Neural cell (in vitro differentiated cells): Measurements from ENCODE around the gene C16orf74. TPM values are rescaled to one million over a fixed set of nuclear protein-coding genes. Genes with fewer than 3 reads are reported as not detected.

Experiments
- H2AFZ ChIP-seq: fragments of 200-600, 300-800 bp; sonication (generic), shearing (Covaris generic); 2 replicates; pipeline ENCODE4 v1.6.0; 2014; ENCODE audit warnings: low read depth, mild to moderate bottlenecking, antibody characterized with exemption, low read length, moderate library complexity
- H3F3A ChIP-seq: fragments of 200-600 bp; shearing (Covaris generic); 2 replicates; pipeline ENCODE4 v1.6.1; 2016; ENCODE audit warnings: mild to moderate bottlenecking, moderate library complexity, mixed read lengths, antibody characterized with exemption, low read length; ENCODE audit not compliant: insufficient read depth, poor library complexity, severe bottlenecking
- H3K27ac ChIP-seq: fragments of 200-600, 300-800 bp; sonication (generic), shearing (Covaris generic); 2 replicates; pipeline ENCODE4 v1.5.1; 2014; ENCODE audit warnings: mild to moderate bottlenecking, low read length, moderate library complexity
- H3K27me3 ChIP-seq: fragments of 300-800, 200-600 bp; sonication (generic), shearing (Covaris generic); 2 replicates; pipeline ENCODE4 v1.6.0; 2014; ENCODE audit warnings: mild to moderate bottlenecking, low read depth, low read length, moderate library complexity; ENCODE audit not compliant: insufficient read depth
- H3K36me3 ChIP-seq: fragments of 300-800, 200-600 bp; sonication (generic), shearing (Covaris generic); 2 replicates; pipeline ENCODE4 v1.5.1; 2014; ENCODE audit warnings: mild to moderate bottlenecking, antibody characterized with exemption, low read length, moderate library complexity; ENCODE audit not compliant: insufficient read depth
- H3K4me2 ChIP-seq: fragments of 300-800, 200-600 bp; sonication (generic), shearing (Covaris generic); 2 replicates; pipeline ENCODE4 v1.6.0; 2014; ENCODE audit warnings: mild to moderate bottlenecking, low read length
- H3K4me3 ChIP-seq: fragments of 300-800, 200-600 bp; sonication (generic), shearing (Covaris generic); 2 replicates; pipeline ENCODE4 v1.5.1; 2014; ENCODE audit warnings: mild to moderate bottlenecking, low read length, moderate library complexity
- H3K79me2 ChIP-seq: fragments of 200-600 bp; shearing (Covaris generic); replicated peaks from 2 replicates; pipeline ENCODE4 v1.6.0; 2014; ENCODE audit warnings: mild to moderate bottlenecking, low read length, moderate library complexity; ENCODE audit not compliant: insufficient read depth
- H3K9ac ChIP-seq: fragments of 300-800, 200-600 bp; sonication (generic), shearing (Covaris generic); 2 replicates; pipeline ENCODE4 v1.6.1; 2016; ENCODE audit warnings: mild to moderate bottlenecking, low read length, mixed read lengths
- H3K9me2 ChIP-seq: fragments of 200-600 bp; shearing (Covaris generic); 2 replicates; pipeline ENCODE4 v1.6.1; 2016; ENCODE audit warnings: mild to moderate bottlenecking, low read length, mixed read lengths; ENCODE audit not compliant: insufficient read depth
- H3K9me3 ChIP-seq: fragments of 200-600, 300-800 bp; sonication (generic), shearing (Covaris generic); 2 replicates; pipeline ENCODE4 v1.6.1; 2016; ENCODE audit warnings: mild to moderate bottlenecking, mixed run types, low read length, moderate library complexity, mixed read lengths
- H4K20me1 ChIP-seq: fragments of 200-600 bp; shearing (Covaris generic); 2 replicates; pipeline ENCODE4 v1.6.1; 2016; ENCODE audit warnings: mild to moderate bottlenecking, mixed run types; ENCODE audit not compliant: insufficient read depth
- EZH2 ChIP-seq: fragments of 200-600, 300-800 bp; shearing (Covaris generic), sonication (generic); IDR thresholded peaks from 2 replicates; pipeline ENCODE4 v1.6.1; 2014; ENCODE audit warnings: antibody characterized with exemption, low read length, borderline replicate concordance, mild to moderate bottlenecking; ENCODE audit not compliant: insufficient read depth, poor library complexity, severe bottlenecking
- MXI1 ChIP-seq: fragments of 450-650 bp; conservative IDR thresholded peaks from 2 replicates; pipeline ENCODE4 v1.6.1; 2014; ENCODE audit warnings: antibody characterized with exemption, mild to moderate bottlenecking; ENCODE audit not compliant: poor library complexity, severe bottlenecking
- RAD21 ChIP-seq: fragments of 450-650 bp; conservative IDR thresholded peaks from 2 replicates; pipeline ENCODE4 v1.6.1; 2014; ENCODE audit warnings: antibody characterized with exemption, mild to moderate bottlenecking, moderate library complexity
- SMC3 ChIP-seq: fragments of 450-650 bp; conservative IDR thresholded peaks from 2 replicates; pipeline ENCODE4 v1.6.1; 2014; ENCODE audit warnings: antibody characterized with exemption, mild to moderate bottlenecking, moderate library complexity; ENCODE audit not compliant: poor library complexity
- polyA plus RNA-seq: library from polyadenylated mRNA; depleted of rRNA; stranded (reverse); fragments of >200 nt; gene quantifications from 2 replicates; pipeline ENCODE4 v1.2.3, GENCODE V29; 2014
- TF ChIP-seq, protein P1 (sequence below): IDR thresholded peaks from 2 replicates; pipeline ENCODE4 v1.6.1; 2012; ENCODE audit warnings: borderline replicate concordance

The C16orf74 gene
- polyA plus RNA-seq, 1 donor from 2014 or later: not detected

DNA sequence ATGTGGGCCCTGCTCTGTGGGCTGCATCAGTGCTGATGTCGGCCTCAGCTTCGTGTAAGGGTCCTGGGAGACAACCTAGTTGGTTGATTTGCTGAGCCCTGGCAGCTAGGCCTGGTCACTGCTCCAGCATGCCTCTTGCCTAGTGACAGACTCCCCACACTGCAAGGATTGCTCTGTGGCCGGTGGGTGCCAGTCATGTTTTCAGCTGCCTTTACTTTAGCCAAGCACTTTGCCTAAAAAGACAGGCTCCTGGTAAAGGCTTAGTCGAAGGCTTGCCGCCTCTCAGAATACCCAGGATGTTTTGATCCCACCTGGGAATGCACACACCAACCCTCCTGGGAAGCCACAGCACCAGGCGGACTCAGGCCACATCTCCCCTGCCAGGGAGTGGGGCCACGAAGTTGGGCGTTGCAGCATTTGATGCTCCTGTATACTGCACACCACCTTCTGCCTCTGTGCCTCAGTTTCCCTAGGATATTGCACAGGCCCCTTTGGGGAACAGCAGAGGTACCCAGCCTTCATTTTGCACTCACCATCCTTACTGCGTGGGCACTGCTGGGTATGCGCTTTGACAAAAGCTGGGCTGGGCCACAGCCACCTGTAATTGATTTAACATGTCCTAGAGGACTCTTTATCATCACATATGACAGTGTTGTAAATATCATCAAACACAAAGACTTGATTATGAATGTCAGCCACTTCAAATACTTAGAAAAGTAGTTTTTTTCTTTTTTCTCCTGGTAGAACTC lies 82.0 kb downstream of the C16orf74 start:
- Histone ChIP-seq H3K27ac (no peak overlapping the region), H3K4me2 (no peak overlapping the region), H3K9me2 (no peaks in the 10 kb centered on the region), H3K36me3 (peaks cover 16% of the 10 kb centered on the region), H3F3A (no peaks in the 10 kb centered on the region), H3K9me3 (no peaks in the 10 kb centered on the region), H3K79me2 (no peaks in the 10 kb centered on the region), H3K27me3 (no peaks in the 10 kb centered on the region), H3K9ac (no peak overlapping the region), H4K20me1 (no peaks in the 10 kb centered on the region), H2AFZ (no peak overlapping the region), H3K4me3 (no peak overlapping the region)
- no peak for TF ChIP-seq SMC3
- TF ChIP-seq, protein P1, sequence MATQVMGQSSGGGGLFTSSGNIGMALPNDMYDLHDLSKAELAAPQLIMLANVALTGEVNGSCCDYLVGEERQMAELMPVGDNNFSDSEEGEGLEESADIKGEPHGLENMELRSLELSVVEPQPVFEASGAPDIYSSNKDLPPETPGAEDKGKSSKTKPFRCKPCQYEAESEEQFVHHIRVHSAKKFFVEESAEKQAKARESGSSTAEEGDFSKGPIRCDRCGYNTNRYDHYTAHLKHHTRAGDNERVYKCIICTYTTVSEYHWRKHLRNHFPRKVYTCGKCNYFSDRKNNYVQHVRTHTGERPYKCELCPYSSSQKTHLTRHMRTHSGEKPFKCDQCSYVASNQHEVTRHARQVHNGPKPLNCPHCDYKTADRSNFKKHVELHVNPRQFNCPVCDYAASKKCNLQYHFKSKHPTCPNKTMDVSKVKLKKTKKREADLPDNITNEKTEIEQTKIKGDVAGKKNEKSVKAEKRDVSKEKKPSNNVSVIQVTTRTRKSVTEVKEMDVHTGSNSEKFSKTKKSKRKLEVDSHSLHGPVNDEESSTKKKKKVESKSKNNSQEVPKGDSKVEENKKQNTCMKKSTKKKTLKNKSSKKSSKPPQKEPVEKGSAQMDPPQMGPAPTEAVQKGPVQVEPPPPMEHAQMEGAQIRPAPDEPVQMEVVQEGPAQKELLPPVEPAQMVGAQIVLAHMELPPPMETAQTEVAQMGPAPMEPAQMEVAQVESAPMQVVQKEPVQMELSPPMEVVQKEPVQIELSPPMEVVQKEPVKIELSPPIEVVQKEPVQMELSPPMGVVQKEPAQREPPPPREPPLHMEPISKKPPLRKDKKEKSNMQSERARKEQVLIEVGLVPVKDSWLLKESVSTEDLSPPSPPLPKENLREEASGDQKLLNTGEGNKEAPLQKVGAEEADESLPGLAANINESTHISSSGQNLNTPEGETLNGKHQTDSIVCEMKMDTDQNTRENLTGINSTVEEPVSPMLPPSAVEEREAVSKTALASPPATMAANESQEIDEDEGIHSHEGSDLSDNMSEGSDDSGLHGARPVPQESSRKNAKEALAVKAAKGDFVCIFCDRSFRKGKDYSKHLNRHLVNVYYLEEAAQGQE: no peak
- TF ChIP-seq RAD21: no peak
- no peak for TF ChIP-seq MXI1

DNA sequence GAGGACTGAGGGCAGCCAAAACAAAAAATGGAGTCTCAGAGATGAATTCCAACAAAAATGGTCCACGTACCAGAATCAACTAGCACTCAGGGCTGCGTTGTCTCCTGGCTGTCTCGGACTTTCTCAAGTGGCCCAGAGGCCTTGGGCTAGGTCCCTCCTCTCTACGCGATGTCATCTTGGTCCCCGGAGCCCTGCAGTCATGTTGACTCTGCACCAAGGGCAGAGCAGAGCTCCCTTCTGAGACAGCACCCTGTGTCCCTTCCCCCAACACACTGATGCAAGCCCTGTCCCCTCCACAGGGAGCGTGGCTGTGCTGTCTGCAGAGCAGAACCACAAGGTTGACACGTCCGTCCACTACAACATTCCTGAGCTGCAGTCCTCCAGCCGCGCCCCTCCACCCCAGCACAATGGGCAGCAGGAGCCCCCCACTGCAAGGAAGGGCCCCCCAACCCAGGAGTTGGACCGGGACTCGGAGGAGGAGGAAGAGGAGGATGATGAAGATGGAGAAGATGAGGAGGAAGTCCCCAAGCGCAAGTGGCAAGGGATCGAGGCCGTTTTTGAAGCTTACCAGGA lies 83.0 kb downstream of the C16orf74 start:
- Histone ChIP-seq H3K36me3 (peaks cover 16% of the 10 kb centered on the region), H3K9ac (no peak overlapping the region), H3K27me3 (no peaks in the 10 kb centered on the region), H3K4me2 (no peak overlapping the region), H2AFZ (no peak overlapping the region), H3K79me2 (no peaks in the 10 kb centered on the region), H4K20me1 (no peaks in the 10 kb centered on the region), H3K4me3 (no peak overlapping the region), H3K27ac (no peak overlapping the region), H3K9me2 (no peaks in the 10 kb centered on the region), H3K9me3 (no peaks in the 10 kb centered on the region), H3F3A (no peaks in the 10 kb centered on the region)
- TF ChIP-seq MXI1 (no peak), EZH2 (no peak)
- TF ChIP-seq, protein P1: no peak
